Rectal smooth muscle tissue (tissue), 1 donor: Measurements from ENCODE around the gene NEO1.

Source experiments
- H3K27ac ChIP-seq: one replicate; pipeline ENCODE4 v1.7.0; 2013; ENCODE audit warnings: low read depth, low read length, inconsistent platforms
- H3K27me3 ChIP-seq: one replicate; pipeline ENCODE4 v1.7.0; 2013; ENCODE audit warnings: low read length; ENCODE audit not compliant: control insufficient read depth, insufficient read depth
- H3K36me3 ChIP-seq: one replicate; pipeline ENCODE4 v1.7.0; 2013; ENCODE audit warnings: low read length; ENCODE audit not compliant: control insufficient read depth, insufficient read depth
- H3K4me1 ChIP-seq: one replicate; pipeline ENCODE4 v1.7.0; 2013; ENCODE audit warnings: low read length; ENCODE audit not compliant: control insufficient read depth, insufficient read depth
- H3K4me3 ChIP-seq: one replicate; pipeline ENCODE4 v1.7.0; 2013; ENCODE audit warnings: low read length
- H3K9ac ChIP-seq: one replicate; pipeline ENCODE4 v1.7.0; 2013; ENCODE audit warnings: low read length

NEO1 gene

GRCh38 chr15:73019154-73019553 is 33.1 kb upstream of the NEO1 start:
- no peak overlapping the region for H3K27ac ChIP-seq
- no peak overlapping the region for H3K4me3 ChIP-seq
- H3K36me3 ChIP-seq, result no peaks in the 10 kb centered on the region
- H3K9ac ChIP-seq, result no peak overlapping the region
- H3K27me3 ChIP-seq, result no peaks in the 10 kb centered on the region
- H3K4me1 ChIP-seq, result no peaks in the 10 kb centered on the region

GRCh38 chr15:73019601-73020146 is 32.6 kb upstream of the NEO1 start:
- no peak overlapping the region for H3K27ac ChIP-seq

GRCh38 chr15:73021139-73021621 is 31.1 kb upstream of the NEO1 start:
- Histone ChIP-seq H3K36me3 (no peaks in the 10 kb centered on the region), H3K4me1 (no peaks in the 10 kb centered on the region), H3K27me3 (no peaks in the 10 kb centered on the region), H3K9ac (no peak overlapping the region), H3K27ac (no peak overlapping the region), H3K4me3 (no peak overlapping the region)

More at GRCh38 chr15:73019601-73020146, 32.6 kb upstream of the NEO1 start:
- Histone ChIP-seq H3K36me3 (no peaks in the 10 kb centered on the region), H3K4me1 (no peaks in the 10 kb centered on the region), H3K4me3 (no peak overlapping the region), H3K27me3 (no peaks in the 10 kb centered on the region), H3K9ac (no peak overlapping the region)

- H3K27me3 ChIP-seq, result peaks cover 2% of the 10 kb centered on the region
- no peaks in the 10 kb centered on the region for H3K4me1 ChIP-seq
- H3K9ac ChIP-seq, result no peak overlapping the region
- H3K36me3 ChIP-seq, result no peaks in the 10 kb centered on the region
- H3K4me3 ChIP-seq, result no peak overlapping the region
- H3K27ac ChIP-seq, result no peak overlapping the region
Observed at GRCh38 chr15:73022161-73022560, 30.1 kb upstream of the NEO1 start.

- H3K4me3 ChIP-seq, result no peak overlapping the region
- H3K36me3 ChIP-seq, result no peaks in the 10 kb centered on the region
- H3K27me3 ChIP-seq, result peaks cover 2% of the 10 kb centered on the region
- no peaks in the 10 kb centered on the region for H3K4me1 ChIP-seq
- no peak overlapping the region for H3K27ac ChIP-seq
- H3K9ac ChIP-seq, result no peak overlapping the region
Observed at GRCh38 chr15:73023071-73023470, 29.2 kb upstream of the NEO1 start.

GRCh38 chr15:73024168-73024567 is 28.1 kb upstream of the NEO1 start:
- H3K4me3 ChIP-seq, result no peak overlapping the region
- no peak overlapping the region for H3K27ac ChIP-seq
- H3K4me1 ChIP-seq, result no peaks in the 10 kb centered on the region
- peaks cover 2% of the 10 kb centered on the region for H3K27me3 ChIP-seq
- H3K36me3 ChIP-seq, result no peaks in the 10 kb centered on the region
- H3K9ac ChIP-seq, result no peak overlapping the region

- Histone ChIP-seq H3K36me3 (no peaks in the 10 kb centered on the region), H3K9ac (no peak overlapping the region), H3K27ac (no peak overlapping the region), H3K27me3 (peaks cover 2% of the 10 kb centered on the region), H3K4me3 (no peak overlapping the region), H3K4me1 (no peaks in the 10 kb centered on the region)
Observed at GRCh38 chr15:73026511-73027054, 25.7 kb upstream of the NEO1 start.

- H3K4me1 ChIP-seq, result no peaks in the 10 kb centered on the region
- H3K27ac ChIP-seq, result no peak overlapping the region
- no peak overlapping the region for H3K4me3 ChIP-seq
- no peak overlapping the region for H3K9ac ChIP-seq
- H3K36me3 ChIP-seq, result no peaks in the 10 kb centered on the region
- peaks cover 2% of the 10 kb centered on the region for H3K27me3 ChIP-seq
Observed at GRCh38 chr15:73028031-73028430, 24.2 kb upstream of the NEO1 start.

GRCh38 chr15:73028831-73029451 is 23.3 kb upstream of the NEO1 start:
- H3K4me1 ChIP-seq, result no peaks in the 10 kb centered on the region
- H3K27ac ChIP-seq, result no peak overlapping the region
- no peak overlapping the region for H3K9ac ChIP-seq
- H3K4me3 ChIP-seq, result no peak overlapping the region
- no peaks in the 10 kb centered on the region for H3K36me3 ChIP-seq
- H3K27me3 ChIP-seq, result peaks cover 2% of the 10 kb centered on the region

GRCh38 chr15:73030122-73030679 is 22.1 kb upstream of the NEO1 start:
- no peak overlapping the region for H3K4me3 ChIP-seq
- H3K4me1 ChIP-seq, result no peaks in the 10 kb centered on the region
- no peaks in the 10 kb centered on the region for H3K36me3 ChIP-seq
- no peak overlapping the region for H3K27ac ChIP-seq
- H3K9ac ChIP-seq, result no peak overlapping the region
- H3K27me3 ChIP-seq, result peaks cover 2% of the 10 kb centered on the region

- Histone ChIP-seq H3K27ac (no peak overlapping the region), H3K4me1 (no peaks in the 10 kb centered on the region), H3K9ac (no peak overlapping the region), H3K36me3 (no peaks in the 10 kb centered on the region), H3K27me3 (peaks cover under 1% of the 10 kb centered on the region), H3K4me3 (no peak overlapping the region)
Observed at GRCh38 chr15:73031648-73032047, 20.6 kb upstream of the NEO1 start.

- Histone ChIP-seq H3K27ac (no peak overlapping the region), H3K27me3 (no peaks in the 10 kb centered on the region), H3K36me3 (no peaks in the 10 kb centered on the region), H3K9ac (no peak overlapping the region), H3K4me3 (no peak overlapping the region), H3K4me1 (no peaks in the 10 kb centered on the region)
Observed at GRCh38 chr15:73033611-73034010, 18.7 kb upstream of the NEO1 start.

- H3K36me3 ChIP-seq, result no peaks in the 10 kb centered on the region
- H3K4me3 ChIP-seq, result no peak overlapping the region
- no peak overlapping the region for H3K9ac ChIP-seq
Observed at GRCh38 chr15:73034221-73034620, 18.0 kb upstream of the NEO1 start.

More at GRCh38 chr15:73034221-73034620, 18.0 kb upstream of the NEO1 start:
- H3K4me1 ChIP-seq, result no peaks in the 10 kb centered on the region
- no peaks in the 10 kb centered on the region for H3K27me3 ChIP-seq
- no peak overlapping the region for H3K27ac ChIP-seq
